Upper lobe of left lung (tissue), 6 donors: ENCODE measurements around the gene ANAPC2. TPM values are rescaled to one million over a fixed set of nuclear protein-coding genes. Genes with fewer than 3 reads are reported as not detected.

Experiments used
- ATAC-seq, 2 donors: fragments of 200-7000 bp; cut with Tn5 transposase; one replicate each; pipeline ENCODE4 v1.9.1; 2022; ENCODE audit warnings: mild to moderate bottlenecking in 2 of 2, moderate library complexity in 2 of 2; ENCODE audit not compliant: low FRiP score in 2 of 2
- DNase-seq, 2 donors: peaks; one replicate each; pipeline ENCODE4 v3.0.0-alpha.2; 2019 to 2020
- H3K27ac ChIP-seq, 4 donors: fragments of 200-600 bp; sonication (generic); one replicate each; pipeline ENCODE4 v1.5.1; 2016 to 2019
- H3K27me3 ChIP-seq, 4 donors: fragments of 200-600 bp; sonication (generic); one replicate each; pipeline ENCODE4 v1.5.1; 2017 to 2019
- H3K36me3 ChIP-seq, 4 donors: fragments of 200-600 bp; sonication (generic); one replicate each; pipeline ENCODE4 v1.5.1; 2016 to 2019
- H3K4me1 ChIP-seq, 4 donors: fragments of 200-600 bp; sonication (generic); one replicate each; pipeline ENCODE4 v1.5.1; 2018 to 2019
- H3K4me3 ChIP-seq, 4 donors: fragments of 200-600 bp; sonication (generic); one replicate each; pipeline ENCODE4 v1.5.1; 2017 to 2019; ENCODE audit warnings: mild to moderate bottlenecking in 2 of 4, moderate library complexity in 1 of 4
- H3K9me3 ChIP-seq, 4 donors: fragments of 200-600 bp; sonication (generic); one replicate each; pipeline ENCODE4 v1.5.1; 2018 to 2019
- EP300 ChIP-seq, 4 donors: sonication (generic); formaldehyde crosslinking; IDR thresholded peaks; one replicate each; pipeline ENCODE4 v1.5.1; 2017; ENCODE audit warnings: antibody characterized with exemption in 4 of 4, control low read depth in 2 of 4
- POLR2A ChIP-seq, 4 donors: fragments of 450-650 bp; IDR thresholded peaks; one replicate each; pipeline ENCODE4 v1.5.1; 2016 to 2017; ENCODE audit warnings: antibody characterized with exemption in 4 of 4, mild to moderate bottlenecking in 2 of 4
- POLR2AphosphoS5 ChIP-seq, 2 donors: sonication (generic); formaldehyde crosslinking; IDR thresholded peaks; one replicate each; pipeline ENCODE4 v1.5.1; 2017; ENCODE audit warnings: antibody characterized with exemption in 2 of 2
- WGBS, 2 donors: methylation state at CpG; one replicate each; pipeline ENCODE4 v1.1.5; 2017 to 2018; 5-methylcytosine and 5-hydroxymethylcytosine counted together
- total RNA-seq, 6 donors: library from RNA; depleted of rRNA in 4 of 6; stranded (reverse); fragments of >200 nt in 4 of 6; gene quantifications; one replicate each; pipeline versions ENCODE4 v1.1.0 to v1.2.1, GENCODE V29; 2016 to 2021
- TF ChIP-seq, protein P1 (sequence below), 6 experiments: fragments of 450-650 bp in 4 of 6; fragments of 200-600 bp in 2 of 6; sonication (generic) in 2 of 6; IDR thresholded peaks; one replicate each; pipeline ENCODE4 v1.5.1; 2016 to 2019; ENCODE audit warnings: antibody characterized with exemption in 6 of 6
- donor health status: DM: no; HTN: no; CAD: no; lungs with moderate emphysema.
- donor health status: DM: no; HTN: yes; CAD: no; lungs with severe emphysema.

The ANAPC2 gene
- total RNA-seq, 6 donors from 2014 or later: 31.9 to 174 (median 67.3) TPM

DNA sequence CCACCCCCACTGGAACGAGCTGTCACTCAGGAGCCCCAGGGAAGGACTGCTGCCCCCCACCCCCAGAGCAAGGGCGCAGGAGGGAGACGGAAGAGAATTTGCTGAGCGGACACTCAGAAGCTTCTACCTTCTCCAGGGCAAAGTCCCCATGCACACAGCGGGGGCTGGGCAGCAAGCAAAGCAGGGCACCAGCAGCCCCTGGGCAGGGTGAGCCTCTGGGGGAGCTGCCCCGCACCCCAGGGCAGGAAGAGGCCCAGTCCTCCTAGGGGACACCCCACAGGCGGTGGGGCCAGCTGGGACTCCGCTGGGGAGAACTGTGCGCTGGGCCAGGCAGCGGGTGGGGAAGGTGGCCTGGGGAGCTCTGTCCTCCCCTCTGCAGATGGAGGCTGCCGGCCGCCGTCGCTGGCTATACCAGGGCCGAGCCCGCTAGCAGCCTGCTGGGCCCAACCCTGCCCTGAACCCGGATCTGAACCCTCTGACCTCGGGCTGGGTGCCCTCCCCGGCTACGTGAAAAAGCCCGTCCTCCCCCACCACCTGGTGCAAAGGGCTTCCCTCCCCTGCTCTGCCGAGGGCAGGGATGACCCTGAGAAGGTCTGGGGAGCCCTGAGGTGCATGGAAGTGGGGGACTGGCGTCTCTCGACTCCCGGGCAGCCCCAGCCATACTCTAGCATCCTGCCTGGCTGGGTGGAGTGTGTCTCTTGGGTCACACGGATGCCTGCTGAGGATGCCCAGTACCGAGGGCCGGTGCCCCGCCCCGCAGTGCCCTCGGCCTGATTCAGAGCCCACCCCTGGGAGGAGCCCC lies 41.7 kb upstream of the ANAPC2 start:
- WGBS, 2 donors: 33 to 61% methylated on average over 3 to 26 of the region's 31 CpGs
- no peak for ATAC-seq
- peaks cover 0 to 24% (median 17%) of the 10 kb centered on the region in 4 donors for H3K4me1 ChIP-seq
- H3K4me3 ChIP-seq: no peak overlapping the region
- no peak overlapping the region for H3K27ac ChIP-seq
- DNase-seq: peak in 1 of 2 donors; percentile 81
- H3K9me3 ChIP-seq: no peaks in the 10 kb centered on the region
- peaks cover 0 to 34% (median 4%) of the 10 kb centered on the region in 4 donors for H3K27me3 ChIP-seq
- TF ChIP-seq POLR2A (IDR thresholded peaks at IDR 0.05) (no peak), POLR2AphosphoS5 (IDR thresholded peaks at IDR 0.05) (no peak), EP300 (IDR thresholded peaks at IDR 0.05) (no peak)
- TF ChIP-seq, protein P1, sequence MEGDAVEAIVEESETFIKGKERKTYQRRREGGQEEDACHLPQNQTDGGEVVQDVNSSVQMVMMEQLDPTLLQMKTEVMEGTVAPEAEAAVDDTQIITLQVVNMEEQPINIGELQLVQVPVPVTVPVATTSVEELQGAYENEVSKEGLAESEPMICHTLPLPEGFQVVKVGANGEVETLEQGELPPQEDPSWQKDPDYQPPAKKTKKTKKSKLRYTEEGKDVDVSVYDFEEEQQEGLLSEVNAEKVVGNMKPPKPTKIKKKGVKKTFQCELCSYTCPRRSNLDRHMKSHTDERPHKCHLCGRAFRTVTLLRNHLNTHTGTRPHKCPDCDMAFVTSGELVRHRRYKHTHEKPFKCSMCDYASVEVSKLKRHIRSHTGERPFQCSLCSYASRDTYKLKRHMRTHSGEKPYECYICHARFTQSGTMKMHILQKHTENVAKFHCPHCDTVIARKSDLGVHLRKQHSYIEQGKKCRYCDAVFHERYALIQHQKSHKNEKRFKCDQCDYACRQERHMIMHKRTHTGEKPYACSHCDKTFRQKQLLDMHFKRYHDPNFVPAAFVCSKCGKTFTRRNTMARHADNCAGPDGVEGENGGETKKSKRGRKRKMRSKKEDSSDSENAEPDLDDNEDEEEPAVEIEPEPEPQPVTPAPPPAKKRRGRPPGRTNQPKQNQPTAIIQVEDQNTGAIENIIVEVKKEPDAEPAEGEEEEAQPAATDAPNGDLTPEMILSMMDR (IDR thresholded peaks at IDR 0.05): no peak
- H3K36me3 ChIP-seq: no peaks in the 10 kb centered on the region

DNA sequence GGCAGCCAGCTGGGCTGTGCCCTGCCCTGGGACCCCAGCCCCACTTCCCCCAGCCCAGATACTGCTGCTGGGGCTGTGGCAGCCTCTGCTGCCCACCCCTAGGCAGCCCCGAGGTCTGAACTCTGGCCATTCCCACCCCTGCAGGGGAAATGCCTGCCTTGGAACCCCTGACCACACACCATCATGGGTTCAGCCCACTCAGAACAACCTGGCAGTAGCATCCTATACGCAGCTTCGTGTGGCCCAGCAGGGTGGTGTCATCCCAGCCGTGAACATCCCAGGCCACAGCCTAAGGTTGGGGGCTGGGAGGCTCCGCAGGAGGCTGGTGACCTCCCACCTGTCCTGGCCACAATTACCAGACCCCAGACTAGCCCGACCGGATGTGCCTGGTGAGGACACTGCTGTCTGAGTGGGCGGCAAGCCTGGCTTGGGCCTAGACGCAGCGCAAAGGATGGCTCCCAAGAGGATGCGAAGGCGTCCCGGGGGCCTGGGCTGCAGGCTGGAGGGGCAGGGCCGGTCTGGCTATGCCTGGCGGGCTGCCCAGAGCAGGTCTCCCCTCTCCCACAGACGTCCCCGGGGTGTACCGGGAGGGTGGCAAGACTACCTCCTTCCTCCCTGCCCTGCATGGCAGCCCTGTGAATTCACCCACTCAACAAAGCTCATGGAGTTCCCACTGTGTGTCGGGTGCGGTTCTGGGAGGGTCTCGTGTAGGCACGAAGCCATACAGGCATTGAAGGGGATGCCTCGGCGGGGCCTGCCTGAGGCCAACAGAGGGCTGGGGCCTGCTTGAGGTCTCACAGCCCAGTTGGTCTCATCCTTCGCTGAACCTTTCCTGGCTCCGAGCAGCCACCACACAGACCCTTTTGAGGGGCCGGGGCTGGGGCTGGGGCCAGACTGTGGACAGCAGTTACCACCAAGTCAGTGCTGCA lies 40.9 kb upstream of the ANAPC2 start:
- Histone ChIP-seq H3K27me3 (peaks cover 0 to 34% (median 2%) of the 10 kb centered on the region in 4 donors), H3K4me1 (peaks cover 3 to 33% (median 23%) of the 10 kb centered on the region in 4 donors), H3K9me3 (no peaks in the 10 kb centered on the region), H3K4me3 (no peak overlapping the region), H3K36me3 (no peaks in the 10 kb centered on the region), H3K27ac (no peak overlapping the region)
- 71 to 77% methylated on average over 10 to 24 of the region's 27 CpGs for WGBS, 2 donors
- no peak for ATAC-seq
- DNase-seq: peak in 1 of 2 donors; percentile 75
- TF ChIP-seq POLR2A (IDR thresholded peaks at IDR 0.05) (no peak), EP300 (IDR thresholded peaks at IDR 0.05) (no peak), POLR2AphosphoS5 (IDR thresholded peaks at IDR 0.05) (no peak)
- TF ChIP-seq, protein P1 (IDR thresholded peaks at IDR 0.05): no peak

DNA sequence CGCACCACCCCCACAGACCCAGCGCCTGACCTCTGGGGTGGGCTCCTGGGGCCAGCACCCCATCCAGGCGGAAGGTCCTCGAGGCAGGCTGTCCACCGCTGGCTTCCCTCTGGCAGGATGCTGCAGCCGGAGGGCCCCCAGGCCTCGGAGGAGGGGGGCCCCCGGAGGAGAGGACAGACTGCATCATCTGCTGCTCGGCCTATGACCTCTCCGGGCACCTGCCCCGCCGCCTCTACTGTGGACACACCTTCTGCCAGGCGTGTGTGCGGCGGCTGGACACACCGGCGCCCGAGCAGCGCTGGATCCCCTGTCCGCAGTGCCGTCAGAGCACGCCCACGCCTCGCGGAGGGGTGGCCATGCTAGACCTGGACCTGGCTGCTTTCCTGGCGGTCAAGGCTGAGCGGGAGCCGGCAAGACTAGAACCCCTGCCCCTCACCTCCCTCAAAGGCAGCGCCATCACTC lies 40.2 kb upstream of the ANAPC2 start:
- 52% methylated on average over 28 of the region's 29 CpGs; no CpG with 5 or more reads in 1 of the 2 donors for WGBS, 2 donors
- DNase-seq (peak in 1 of 2 donors; percentile 83), ATAC-seq (no peak)
- TF ChIP-seq POLR2AphosphoS5 (IDR thresholded peaks at IDR 0.05) (no peak), EP300 (IDR thresholded peaks at IDR 0.05) (no peak), POLR2A (IDR thresholded peaks at IDR 0.05) (no peak)
- TF ChIP-seq, protein P1 (IDR thresholded peaks at IDR 0.05): no peak
- no peak overlapping the region for H3K4me3 ChIP-seq
- no peaks in the 10 kb centered on the region for H3K36me3 ChIP-seq
- H3K27me3 ChIP-seq: peaks cover 0 to 27% (median 1%) of the 10 kb centered on the region in 4 donors
- H3K27ac ChIP-seq: no peak overlapping the region
- no peaks in the 10 kb centered on the region for H3K9me3 ChIP-seq
- H3K4me1 ChIP-seq: peaks cover 8 to 39% (median 28%) of the 10 kb centered on the region in 4 donors

DNA sequence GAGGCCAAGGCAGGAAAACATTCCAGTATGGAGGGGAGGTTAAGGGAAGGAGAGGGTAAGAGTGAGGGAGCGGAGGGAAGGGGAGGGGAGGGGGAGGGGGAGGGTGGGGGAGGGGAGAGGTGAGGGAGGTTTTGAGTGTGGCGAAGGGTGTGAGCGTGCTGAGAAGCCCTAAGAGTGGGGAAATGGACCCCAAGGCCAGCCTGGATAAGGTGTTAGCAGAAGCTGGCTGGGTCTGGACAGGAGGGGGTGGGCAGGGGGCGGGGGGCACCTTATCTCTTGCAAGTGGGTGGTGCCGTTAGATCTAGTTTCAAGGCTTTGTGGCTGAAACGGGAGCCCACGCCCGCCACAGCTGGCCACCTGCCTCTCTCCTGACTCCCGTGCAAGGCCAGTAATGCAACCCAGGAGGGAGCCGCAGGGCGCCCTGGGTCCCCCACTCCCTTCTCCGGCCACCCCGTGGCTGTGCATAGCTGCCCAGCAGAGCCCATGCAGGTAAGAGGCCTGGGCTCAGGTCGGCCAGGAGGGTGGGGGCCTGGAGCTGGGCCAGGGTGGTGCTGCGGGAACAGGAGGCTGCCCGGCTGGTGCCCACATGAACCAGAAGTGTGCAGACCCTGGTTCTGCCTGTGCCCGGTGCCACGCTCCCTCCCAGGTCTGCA lies 39.6 kb upstream of the ANAPC2 start:
- ATAC-seq: no peak
- H3K27ac ChIP-seq: peak overlapping the region in 1 of 4 donors; percentile 85
- no peaks in the 10 kb centered on the region for H3K9me3 ChIP-seq
- TF ChIP-seq POLR2A (IDR thresholded peaks at IDR 0.05): no peak
- TF ChIP-seq EP300 (IDR thresholded peaks at IDR 0.05): no peak
- no peaks in the 10 kb centered on the region for H3K36me3 ChIP-seq
- WGBS, 2 donors: 25 to 28% methylated on average over 6 to 11 of the region's 18 CpGs
- DNase-seq: peak in 1 of 2 donors; percentile 76
- peaks cover 9 to 41% (median 30%) of the 10 kb centered on the region in 4 donors for H3K4me1 ChIP-seq
- H3K4me3 ChIP-seq: no peak overlapping the region
- peaks cover 0 to 24% (median 1%) of the 10 kb centered on the region in 4 donors for H3K27me3 ChIP-seq
